H1 (cell line): ENCODE data around the gene RIMS1. TPM values are rescaled to one million over a fixed set of nuclear protein-coding genes. Genes with fewer than 3 reads are reported as not detected.

Source experiments
- CTCF ChIA-PET: fragments of 300-600 bp; sonication (Branson Sonifier 250); formaldehyde crosslinking; loops from one replicate; lab custom pipeline; 2021; ENCODE audit not compliant: partially characterized antibody; lab: Charles Lee
- POLR2A ChIA-PET: fragments of 300-600 bp; sonication (Branson Sonifier 250); formaldehyde crosslinking; loops from one replicate; lab custom pipeline; 2021; ENCODE audit warnings: inconsistent platforms; ENCODE audit not compliant: partially characterized antibody; lab: Charles Lee
- DNase-seq, 2 experiments: peaks; one replicate each; pipeline versions ENCODE4 v3.0.0 to v3.0.0-alpha.2; 2010 to 2022; ENCODE audit warnings: low spot score in 2 of 2, low read depth in 1 of 2, mixed read lengths in 1 of 2
- FAIRE-seq: peaks from 2 replicates; lab custom pipeline; 2011; peaks lifted over from hg19 to GRCh38; lab: Jason Lieb, UNC
- H2AFZ ChIP-seq: 2 replicates; pipeline ENCODE4 v1.8.1; 2012; ENCODE audit warnings: low read length, inconsistent platforms
- H2AK5ac ChIP-seq: 2 replicates; pipeline ENCODE4 v1.6.1; 2013; ENCODE audit warnings: low read depth, low read length
- H2BK120ac ChIP-seq: replicated peaks from 2 replicates; pipeline ENCODE3; 2013; ENCODE audit warnings: low read depth, low read length, inconsistent platforms
- H2BK12ac ChIP-seq: 2 replicates; pipeline ENCODE4 v1.6.1; 2013; ENCODE audit warnings: low read depth, low read length
- H2BK15ac ChIP-seq: 2 replicates; pipeline ENCODE4 v1.6.1; 2013; ENCODE audit warnings: low read length
- H2BK20ac ChIP-seq: 2 replicates; pipeline ENCODE4 v1.6.1; 2013; ENCODE audit warnings: low read length
- H2BK5ac ChIP-seq: 2 replicates; pipeline ENCODE4 v1.6.1; 2013; ENCODE audit warnings: low read depth, low read length
- H3K14ac ChIP-seq: 2 replicates; pipeline ENCODE4 v1.6.1; 2013; ENCODE audit warnings: inconsistent platforms; ENCODE audit not compliant: insufficient read length
- H3K18ac ChIP-seq: 2 replicates; pipeline ENCODE4 v1.6.1; 2013; ENCODE audit warnings: low read length; ENCODE audit errors: extremely low read depth
- H3K23ac ChIP-seq: 2 replicates; pipeline ENCODE4 v1.6.1; 2013; ENCODE audit warnings: inconsistent platforms; ENCODE audit not compliant: insufficient read length
- H3K23me2 ChIP-seq: 2 replicates; pipeline ENCODE4 v1.6.1; 2013; ENCODE audit warnings: low read depth, low read length
- H3K27ac ChIP-seq: 2 replicates; pipeline ENCODE4 v1.6.1; 2011; ENCODE audit warnings: low read depth, low read length, inconsistent platforms
- H3K27me3 ChIP-seq, 4 experiments: replicated peaks in 1 of 4; 1 replicate in 1 of 4; 2 replicates in 3 of 4; pipeline versions ENCODE4 v1.6.1 to v1.8.1; 2011 to 2013; ENCODE audit warnings: low read length in 3 of 4, mild to moderate bottlenecking in 3 of 4, inconsistent platforms in 2 of 4, mixed read lengths in 2 of 4, moderate library complexity in 1 of 4; ENCODE audit not compliant: control insufficient read depth in 3 of 4, insufficient read depth in 3 of 4; ENCODE audit errors: extremely low read depth in 1 of 4
- H3K36me3 ChIP-seq, 4 experiments: 2 replicates each; pipeline versions ENCODE4 v1.6.1 to v1.8.1; 2011 to 2013; ENCODE audit warnings: mild to moderate bottlenecking in 4 of 4, low read length in 3 of 4, moderate library complexity in 2 of 4, control low read depth in 1 of 4, inconsistent platforms in 1 of 4; ENCODE audit not compliant: insufficient read depth in 4 of 4, control insufficient read depth in 2 of 4
- H3K4ac ChIP-seq: replicated peaks from 2 replicates; pipeline ENCODE3; 2013; ENCODE audit warnings: low read length, low read depth, mixed read lengths, inconsistent platforms; ENCODE audit not compliant: insufficient read length
- H3K4me1 ChIP-seq, 4 experiments: replicated peaks in 1 of 4; 1 replicate in 1 of 4; 2 replicates in 3 of 4; pipeline versions ENCODE4 v1.6.1 to v1.8.1; 2011 to 2013; ENCODE audit warnings: low read length in 3 of 4, inconsistent platforms in 2 of 4, mixed read lengths in 1 of 4; ENCODE audit not compliant: insufficient read depth in 4 of 4, control insufficient read depth in 3 of 4
- H3K4me2 ChIP-seq, 2 experiments: 2 replicates each; pipeline versions ENCODE4 v1.6.1 to v1.8.1; 2011 to 2013; ENCODE audit warnings: low read depth in 2 of 2, low read length in 2 of 2, control low read depth in 1 of 2, inconsistent platforms in 1 of 2, mild to moderate bottlenecking in 1 of 2; ENCODE audit not compliant: insufficient read depth in 1 of 2
- H3K4me3 ChIP-seq, 4 experiments: fragments of 200-600, 300-600 bp in 1 of 4; sonication (generic), shearing (Covaris generic), sonication (Bioruptor Twin) in 1 of 4; 2 replicates each; pipeline versions ENCODE4 v1.5.1 to v1.8.1; 2011 to 2016; ENCODE audit warnings: low read length in 4 of 4, low read depth in 3 of 4, control low read depth in 2 of 4, inconsistent platforms in 2 of 4, mild to moderate bottlenecking in 2 of 4, mixed read lengths in 1 of 4, moderate library complexity in 1 of 4; ENCODE audit not compliant: insufficient read depth in 2 of 4; ENCODE audit errors: extremely low read depth in 1 of 4
- H3K56ac ChIP-seq: replicated peaks from 2 replicates; pipeline ENCODE3; 2013; ENCODE audit warnings: low read depth, mild to moderate bottlenecking, mixed read lengths, low read length, inconsistent platforms; ENCODE audit not compliant: insufficient read length
- H3K79me1 ChIP-seq: 2 replicates; pipeline ENCODE4 v1.6.1; 2013; ENCODE audit warnings: low read depth, low read length, control low read depth
- H3K79me2 ChIP-seq, 2 experiments: 2 replicates each; pipeline versions ENCODE4 v1.6.1 to v1.8.1; 2012 to 2013; ENCODE audit warnings: low read length in 2 of 2, mild to moderate bottlenecking in 2 of 2, inconsistent platforms in 1 of 2; ENCODE audit not compliant: insufficient read depth in 2 of 2, control insufficient read depth in 1 of 2
- H3K9ac ChIP-seq, 4 experiments: replicated peaks in 1 of 4; 1 replicate in 1 of 4; 2 replicates in 3 of 4; pipeline versions ENCODE4 v1.6.1 to v1.8.1; 2011 to 2013; ENCODE audit warnings: low read depth in 3 of 4, low read length in 3 of 4, control low read depth in 2 of 4, mild to moderate bottlenecking in 2 of 4, moderate library complexity in 2 of 4, inconsistent platforms in 1 of 4; ENCODE audit errors: extremely low read depth in 1 of 4
- H3K9me3 ChIP-seq, 2 experiments: 2 replicates each; pipeline versions ENCODE4 v1.6.1 to v1.8.1; 2012 to 2013; ENCODE audit warnings: mild to moderate bottlenecking in 2 of 2, moderate library complexity in 2 of 2, control low read depth in 1 of 2, inconsistent platforms in 1 of 2, low read depth in 1 of 2, low read length in 1 of 2, mixed read lengths in 1 of 2; ENCODE audit not compliant: insufficient read depth in 2 of 2
- H4K20me1 ChIP-seq, 2 experiments: replicated peaks in 1 of 2; 2 replicates each; pipeline versions ENCODE3 to v1.8.1; 2011 to 2013; ENCODE audit warnings: inconsistent platforms in 2 of 2, low read length in 2 of 2, mild to moderate bottlenecking in 1 of 2; ENCODE audit not compliant: insufficient read depth in 2 of 2, control insufficient read depth in 1 of 2
- H4K5ac ChIP-seq: 2 replicates; pipeline ENCODE4 v1.6.1; 2013; ENCODE audit warnings: low read length, low read depth, mixed read lengths, inconsistent platforms; ENCODE audit not compliant: insufficient read length
- H4K8ac ChIP-seq: 2 replicates; pipeline ENCODE4 v1.8.0; 2013; ENCODE audit warnings: mild to moderate bottlenecking, moderate library complexity, low read length, inconsistent platforms; ENCODE audit not compliant: insufficient read depth; ENCODE audit errors: extremely low read depth
- H4K91ac ChIP-seq: replicated peaks from 2 replicates; pipeline ENCODE3; 2013; ENCODE audit warnings: low read length, mixed read lengths, inconsistent platforms; ENCODE audit not compliant: insufficient read length
- BRCA1 ChIP-seq: IDR thresholded peaks from 2 replicates; pipeline ENCODE4 v1.6.1; 2012; ENCODE audit warnings: low read depth, low read length, improper control_type of control experiment
- CBX5 ChIP-seq: fragments of 300-800, 300-1000 bp; sonication (generic); IDR thresholded peaks from 2 replicates; pipeline ENCODE4 v1.7.1; 2016; ENCODE audit warnings: antibody characterized with exemption, low read length, low read depth
- GABPA ChIP-seq: IDR thresholded peaks from 2 replicates; pipeline ENCODE4 v1.6.1; 2011; ENCODE audit warnings: mild to moderate bottlenecking, low read length, moderate library complexity, borderline replicate concordance; ENCODE audit not compliant: insufficient read depth
- NANOG ChIP-seq: IDR thresholded peaks from 2 replicates; pipeline ENCODE4 v1.6.1; 2011; ENCODE audit warnings: low read length, low read depth, mild to moderate bottlenecking, inconsistent platforms; ENCODE audit not compliant: insufficient read depth, poor library complexity, severe bottlenecking
- PHF8 ChIP-seq: fragments of 200-600 bp; sonication (generic); conservative IDR thresholded peaks from 2 replicates; pipeline ENCODE4 v1.7.1; 2012; ENCODE audit warnings: low read depth, mild to moderate bottlenecking, inconsistent platforms, low read length, moderate library complexity
- RFX5 ChIP-seq: IDR thresholded peaks from 2 replicates; pipeline ENCODE4 v1.6.1; 2011; ENCODE audit warnings: low read depth, low read length, improper control_type of control experiment, borderline replicate concordance
- RNF2 ChIP-seq: fragments of 200-900, 300-1000 bp; sonication (generic); IDR thresholded peaks from 2 replicates; pipeline ENCODE4 v1.7.1; 2016; ENCODE audit warnings: borderline replicate concordance, low read depth, mild to moderate bottlenecking, antibody characterized with exemption, low read length; ENCODE audit not compliant: poor library complexity, severe bottlenecking; ENCODE audit errors: missing control alignments
- SIRT6 ChIP-seq: IDR thresholded peaks from one replicate; pipeline ENCODE4 v1.7.1; 2012; ENCODE audit warnings: low read length, inconsistent platforms
- WGBS, 2 experiments: shearing (Covaris generic) in 1 of 2; methylation state at CpG; one replicate each; pipeline versions ENCODE4 v1.1.6 to v1.1.7; 2013 to 2015; ENCODE audit warnings: low lambda C conversion rate in 2 of 2, mixed read lengths in 2 of 2, inconsistent platforms in 1 of 2, low coverage in 1 of 2, missing lambda C conversion rate in 1 of 2; ENCODE audit not compliant: insufficient replicate concordance in 2 of 2, insufficient coverage in 1 of 2, insufficient read length in 1 of 2; ENCODE audit errors: extremely low coverage in 1 of 2, missing lambda C conversion rate in 1 of 2; 5-methylcytosine and 5-hydroxymethylcytosine counted together
- polyA plus RNA-seq, 7 experiments: library from polyadenylated mRNA; depleted of rRNA in 3 of 7; stranded (reverse) in 5 of 7; unstranded in 2 of 7; fragments of >200 nt in 5 of 7; fragments of 200-250 nt in 2 of 7; gene quantifications; 1 replicate in 5 of 7; 2 replicates in 1 of 7; 4 replicates in 1 of 7; pipeline versions ENCODE4 v1.2.1 to v1.2.3, GENCODE V29; 2011 to 2013; ENCODE audit warnings: missing spikeins in 2 of 7, mixed read lengths in 2 of 7
- total RNA-seq: library from RNA; stranded (reverse); fragmentation: NEBNext Ultra II Directional; extraction: Animal tissue kit (Norgen Biotek cat#: 25700); gene quantifications from 2 replicates; pipeline ENCODE4 v1.2.1, GENCODE V29; 2021
- TF ChIP-seq, protein P1 (sequence below), 3 experiments: IDR thresholded peaks; 1 replicate in 2 of 3; 2 replicates in 1 of 3; pipeline versions ENCODE4 v1.5.1 to v1.6.1; 2011; ENCODE audit warnings: low read length in 3 of 3, mild to moderate bottlenecking in 3 of 3, inconsistent platforms in 2 of 3, low read depth in 1 of 3, moderate library complexity in 1 of 3; ENCODE audit not compliant: insufficient read depth in 1 of 3; ENCODE audit errors: control extremely low read depth in 1 of 3
- TF ChIP-seq, protein P2 (sequence below): IDR thresholded peaks from 2 replicates; pipeline ENCODE4 v1.6.1; 2011; ENCODE audit warnings: low read depth, mild to moderate bottlenecking, low read length; ENCODE audit not compliant: insufficient read depth

Gene RIMS1
- total and polyA plus RNA-seq, 2 of the 8 experiments (the other 6 are each of a cell fraction or from before 2014, with no cell fraction given): 0.63 to 2.3 TPM

GRCh38 chr6:72212686-72213085 lies 326.3 kb downstream of the RIMS1 start:
- WGBS, 2 experiments: 75% methylated on average over 3 of the region's 3 CpGs; no CpG with 5 or more reads in 1 of the 2 experiments
- Histone ChIP-seq H3K4me2 (no peak overlapping the region), H3K18ac (no peak overlapping the region), H4K91ac (no peak overlapping the region), H3K79me1 (no peaks in the 10 kb centered on the region), H2BK5ac (no peak overlapping the region), H3K79me2 (no peaks in the 10 kb centered on the region), H2BK12ac (no peak overlapping the region), H3K4ac (no peak overlapping the region), H2AK5ac (no peak overlapping the region), H2BK120ac (no peak overlapping the region), H2BK15ac (no peak overlapping the region), H3K9ac (no peak overlapping the region), H4K5ac (no peak overlapping the region), H4K8ac (no peak overlapping the region), H3K36me3 (no peaks in the 10 kb centered on the region), H3K14ac (no peak overlapping the region), H2AFZ (no peak overlapping the region), H4K20me1 (no peaks in the 10 kb centered on the region), H3K27ac (no peak overlapping the region), H3K9me3 (no peaks in the 10 kb centered on the region), H3K4me3 (no peak overlapping the region), H2BK20ac (no peak overlapping the region), H3K23me2 (no peaks in the 10 kb centered on the region), H3K23ac (no peak overlapping the region), H3K27me3 (no peaks in the 10 kb centered on the region), H3K4me1 (peaks cover 0 to 2% (median 0%) of the 10 kb centered on the region in 4 experiments; a peak in 1 of 7 replicates), H3K56ac (no peak overlapping the region)
- CTCF ChIA-PET: interaction anchor here (0.7 to 1.3 kb wide), 3 partner anchors 9 to 39 kb away, joined by 3 to 7 read pairs (median 4); no protein-coding TSS in a partner anchor
- FAIRE-seq: no peak
- DNase-seq: no peak
- POLR2A ChIA-PET: no interaction called here
- TF ChIP-seq BRCA1: no peak
- TF ChIP-seq NANOG: no peak
- no peak for TF ChIP-seq SIRT6
- TF ChIP-seq GABPA: no peak
- no peak for TF ChIP-seq RFX5
- TF ChIP-seq, protein P1, sequence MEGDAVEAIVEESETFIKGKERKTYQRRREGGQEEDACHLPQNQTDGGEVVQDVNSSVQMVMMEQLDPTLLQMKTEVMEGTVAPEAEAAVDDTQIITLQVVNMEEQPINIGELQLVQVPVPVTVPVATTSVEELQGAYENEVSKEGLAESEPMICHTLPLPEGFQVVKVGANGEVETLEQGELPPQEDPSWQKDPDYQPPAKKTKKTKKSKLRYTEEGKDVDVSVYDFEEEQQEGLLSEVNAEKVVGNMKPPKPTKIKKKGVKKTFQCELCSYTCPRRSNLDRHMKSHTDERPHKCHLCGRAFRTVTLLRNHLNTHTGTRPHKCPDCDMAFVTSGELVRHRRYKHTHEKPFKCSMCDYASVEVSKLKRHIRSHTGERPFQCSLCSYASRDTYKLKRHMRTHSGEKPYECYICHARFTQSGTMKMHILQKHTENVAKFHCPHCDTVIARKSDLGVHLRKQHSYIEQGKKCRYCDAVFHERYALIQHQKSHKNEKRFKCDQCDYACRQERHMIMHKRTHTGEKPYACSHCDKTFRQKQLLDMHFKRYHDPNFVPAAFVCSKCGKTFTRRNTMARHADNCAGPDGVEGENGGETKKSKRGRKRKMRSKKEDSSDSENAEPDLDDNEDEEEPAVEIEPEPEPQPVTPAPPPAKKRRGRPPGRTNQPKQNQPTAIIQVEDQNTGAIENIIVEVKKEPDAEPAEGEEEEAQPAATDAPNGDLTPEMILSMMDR (IDR thresholded peaks at IDR 0.05; ENCODE audit: control extremely low read depth in 1 of 3, insufficient read depth in 1 of 3, low read depth in 1 of 3, low read length in 3 of 3): no peak
- TF ChIP-seq PHF8: no peak
- TF ChIP-seq RNF2: no peak
- no peak for TF ChIP-seq CBX5
- TF ChIP-seq, protein P2, sequence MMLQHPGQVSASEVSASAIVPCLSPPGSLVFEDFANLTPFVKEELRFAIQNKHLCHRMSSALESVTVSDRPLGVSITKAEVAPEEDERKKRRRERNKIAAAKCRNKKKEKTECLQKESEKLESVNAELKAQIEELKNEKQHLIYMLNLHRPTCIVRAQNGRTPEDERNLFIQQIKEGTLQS: no peak
